Measurements from ENCODE around the gene FANCB.

DNA sequence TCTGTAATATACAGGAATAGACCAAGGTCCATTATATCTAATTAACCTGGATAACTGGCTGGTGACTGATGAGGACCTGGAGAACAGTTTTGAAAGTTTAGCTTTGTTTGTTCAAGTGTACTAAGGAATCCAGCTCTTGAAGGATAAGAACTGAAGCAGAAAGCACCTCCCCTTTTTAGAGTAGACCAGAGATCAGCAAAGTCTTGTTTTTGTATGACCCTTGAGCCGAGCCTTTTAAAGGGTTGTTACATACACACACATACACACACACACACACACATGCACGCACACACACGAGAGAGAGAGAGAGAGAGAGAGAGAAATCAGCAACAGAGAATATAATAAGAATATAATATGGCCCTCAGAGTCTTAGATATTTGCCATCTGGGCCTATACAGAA is 13.4 kb upstream of the FANCB start:
- TF ChIP-seq, protein P1, sequence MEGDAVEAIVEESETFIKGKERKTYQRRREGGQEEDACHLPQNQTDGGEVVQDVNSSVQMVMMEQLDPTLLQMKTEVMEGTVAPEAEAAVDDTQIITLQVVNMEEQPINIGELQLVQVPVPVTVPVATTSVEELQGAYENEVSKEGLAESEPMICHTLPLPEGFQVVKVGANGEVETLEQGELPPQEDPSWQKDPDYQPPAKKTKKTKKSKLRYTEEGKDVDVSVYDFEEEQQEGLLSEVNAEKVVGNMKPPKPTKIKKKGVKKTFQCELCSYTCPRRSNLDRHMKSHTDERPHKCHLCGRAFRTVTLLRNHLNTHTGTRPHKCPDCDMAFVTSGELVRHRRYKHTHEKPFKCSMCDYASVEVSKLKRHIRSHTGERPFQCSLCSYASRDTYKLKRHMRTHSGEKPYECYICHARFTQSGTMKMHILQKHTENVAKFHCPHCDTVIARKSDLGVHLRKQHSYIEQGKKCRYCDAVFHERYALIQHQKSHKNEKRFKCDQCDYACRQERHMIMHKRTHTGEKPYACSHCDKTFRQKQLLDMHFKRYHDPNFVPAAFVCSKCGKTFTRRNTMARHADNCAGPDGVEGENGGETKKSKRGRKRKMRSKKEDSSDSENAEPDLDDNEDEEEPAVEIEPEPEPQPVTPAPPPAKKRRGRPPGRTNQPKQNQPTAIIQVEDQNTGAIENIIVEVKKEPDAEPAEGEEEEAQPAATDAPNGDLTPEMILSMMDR (IDR thresholded peaks at IDR 0.05): no peak
- TF ChIP-seq POLR2A (IDR thresholded peaks at IDR 0.05) (no peak), EP300 (IDR thresholded peaks at IDR 0.05) (no peak)

Data from tibial nerve (tissue), 4 donors.